Left lobe of liver (tissue), 2 donors: Measurements from ENCODE around the gene MPST. TPM values are rescaled to one million over a fixed set of nuclear protein-coding genes. Genes with fewer than 3 reads are reported as not detected.

ENCODE experiments used
- ATAC-seq: fragments of 200-7000 bp; cut with Tn5 transposase; one replicate; pipeline ENCODE4 v1.9.1; 2020; ENCODE audit warnings: mild to moderate bottlenecking, moderate library complexity
- DNase-seq: peaks from one replicate; pipeline ENCODE4 v3.0.0-alpha.2; 2020; ENCODE audit warnings: low spot score
- total RNA-seq: library from RNA; stranded (reverse); gene quantifications from one replicate; pipeline ENCODE4 v1.2.1, GENCODE V29; 2021
- donor health status: DM: no; HTN: no; CAD: no; lungs with moderate emphysema.
- donor health status: DM: no; HTN: yes; CAD: no.

The MPST gene
- total RNA-seq, 1 donor from 2014 or later = 247 TPM

DNA sequence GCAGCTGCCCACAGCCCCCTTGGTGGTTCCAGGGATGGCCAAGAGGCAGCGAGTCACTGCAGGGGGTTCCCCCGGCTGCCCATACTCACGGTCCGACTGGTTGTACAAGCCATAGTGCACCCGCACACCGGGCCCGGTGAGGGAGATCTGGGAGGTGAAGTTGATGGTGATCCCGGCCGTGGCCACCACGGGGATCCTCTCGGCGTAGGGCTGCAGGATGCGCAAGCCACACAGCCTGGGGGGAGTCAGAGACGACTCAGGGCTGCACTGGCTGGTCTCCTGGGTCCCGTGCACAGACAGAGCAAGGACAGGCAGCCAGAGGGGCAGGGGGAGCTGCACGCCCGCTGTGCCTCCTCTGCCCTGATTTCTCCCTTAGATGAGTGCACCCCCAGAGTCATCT lies 55.5 kb downstream of the MPST start:
- no peak for DNase-seq

GRCh38 chr22:37075822-37076433 lies 56.4 kb downstream of the MPST start:
- DNase-seq (no peak), ATAC-seq (no peak)

More for the DNA sequence above, 55.5 kb downstream of the MPST start:
- no peak for ATAC-seq

- DNase-seq (peak; percentile 69), ATAC-seq (peak; percentile 79)
Measured at GRCh38 chr22:37077802-37078448, 58.4 kb downstream of the MPST start.

GRCh38 chr22:37079158-37079557 lies 59.6 kb downstream of the MPST start:
- ATAC-seq = no peak

More at GRCh38 chr22:37079158-37079557, 59.6 kb downstream of the MPST start:
- DNase-seq = no peak

Other genes with a start within 250 kb of the MPST start
- 14.9 TPM for gene IFT27, start 243.6 kb upstream of the MPST start, total RNA-seq
- gene PVALB, start 202.7 kb upstream of the MPST start, total RNA-seq = 0.81 TPM
- 2.7 TPM for gene NCF4, start 158.7 kb upstream of the MPST start, total RNA-seq
- gene CSF2RB, start 106.1 kb upstream of the MPST start, total RNA-seq = 1.1 TPM
- 349 TPM for gene TST, start 295 bp upstream of the MPST start, total RNA-seq
- 2.0 TPM for gene KCTD17, start 32.0 kb downstream of the MPST start, total RNA-seq
- 107 TPM for gene TMPRSS6, start 90.0 kb downstream of the MPST start, total RNA-seq
- gene IL2RB, start 130.2 kb downstream of the MPST start, total RNA-seq = 1.1 TPM
- gene C1QTNF6, start 168.5 kb downstream of the MPST start, total RNA-seq = 12.6 TPM
- gene SSTR3, start 192.7 kb downstream of the MPST start, total RNA-seq = not detected
- gene RAC2, start 224.5 kb downstream of the MPST start, total RNA-seq = 4.5 TPM